Fibroblast of skin of left biceps (primary cell): Measurements from ENCODE around the gene TMED6.

Experiments
- DNase-seq, 2 experiments: peaks; one replicate each; pipeline ENCODE4 v3.0.0-alpha.2; 2013; ENCODE audit warnings: low read depth in 2 of 2

The TMED6 gene

DNA sequence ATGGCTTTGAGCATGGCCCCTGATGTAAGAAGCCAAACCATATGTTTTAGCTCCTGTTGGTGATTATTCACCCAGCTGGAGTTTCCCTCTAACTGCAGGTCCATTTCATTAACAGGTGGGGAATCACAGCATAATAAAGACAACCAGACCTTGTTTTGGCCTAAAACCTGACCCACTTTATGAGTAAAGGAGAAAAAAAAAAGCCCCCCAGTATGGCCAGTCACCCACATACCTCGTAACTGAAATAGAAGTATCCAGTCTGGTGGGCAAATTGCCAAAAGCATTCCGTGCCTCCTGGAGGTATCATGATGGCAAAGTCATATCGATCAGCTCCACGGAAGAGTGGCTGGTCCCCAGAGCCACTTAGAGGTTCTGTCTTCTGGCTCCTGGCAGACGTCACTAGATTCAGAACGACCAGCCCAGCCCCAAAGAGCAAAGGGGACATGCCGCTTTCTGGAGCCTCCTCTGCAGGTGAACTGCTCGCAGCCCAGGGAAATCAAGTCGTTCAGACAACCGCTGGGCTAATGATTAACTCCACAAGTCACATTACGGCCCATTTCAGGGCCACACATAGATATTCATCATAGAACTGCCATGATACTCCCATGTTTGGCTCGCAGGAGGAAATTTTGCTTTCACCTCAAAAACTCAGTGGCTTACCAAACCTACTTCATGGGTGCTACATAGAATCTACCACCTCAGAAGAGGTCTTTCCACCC lies at the start of gene TMED6:
Gene TMED6 (minus strand): TSS at position 478 of the 719 bp plus-strand sequence. CDS start 33 bp downstream, at position 445.
- DNase-seq, result no peak

DNA sequence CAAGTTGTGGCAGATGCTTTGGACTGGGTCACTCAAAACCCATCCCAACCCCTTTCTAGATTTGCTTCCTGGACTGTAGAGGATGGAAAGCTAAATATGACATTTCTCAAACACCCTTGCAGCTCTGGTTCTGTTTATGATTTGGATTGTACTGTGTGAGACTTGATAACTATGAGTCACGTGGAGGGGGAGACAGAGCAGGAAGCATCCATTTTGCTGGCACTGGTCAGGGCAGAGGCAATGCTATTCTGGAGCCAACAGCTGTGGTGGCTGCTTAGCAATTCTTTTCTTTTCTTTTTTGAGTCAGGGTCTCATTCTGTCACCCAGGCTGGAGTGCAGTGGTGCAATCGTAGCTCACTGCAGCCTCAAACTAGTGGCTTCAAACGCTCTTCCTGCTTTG lies 47.8 kb upstream of the TMED6 start:
- DNase-seq, result peak in 1 of 2 experiments; percentile 32

DNA sequence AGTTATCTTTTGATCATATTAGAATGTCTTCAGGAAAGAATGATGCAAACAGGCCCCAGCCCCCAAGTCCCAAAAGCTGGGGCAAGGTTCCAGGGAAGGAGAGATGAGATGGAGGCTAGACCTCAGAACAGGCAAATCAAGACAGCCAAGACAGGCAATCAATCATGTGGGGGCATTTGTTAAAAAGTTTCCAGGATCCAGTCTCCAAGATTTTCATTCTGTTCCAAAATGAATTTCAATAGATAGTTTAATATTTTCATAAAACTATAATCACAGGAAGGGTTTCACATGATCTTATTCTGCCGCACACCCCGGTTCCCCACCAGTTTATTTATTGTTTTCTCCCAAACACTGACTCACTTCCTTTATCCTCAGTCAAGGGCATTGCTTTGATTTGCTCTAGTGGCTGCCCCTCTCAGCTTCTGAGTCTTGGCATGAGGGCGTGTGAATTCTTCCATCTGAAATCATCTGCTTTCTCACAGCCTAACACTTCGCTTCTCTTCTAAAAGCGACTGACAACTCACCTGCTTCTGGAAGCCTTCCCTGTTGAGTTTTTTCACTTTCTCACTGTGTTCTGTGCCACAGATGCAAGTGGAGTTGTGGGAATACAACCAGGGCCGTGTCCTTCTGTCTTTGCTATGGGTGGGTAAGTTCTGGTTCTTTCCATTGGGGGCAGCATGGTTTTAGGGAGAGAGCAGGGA lies 46.4 kb upstream of the TMED6 start:
- DNase-seq, result peak; percentile 41 to 44

DNA sequence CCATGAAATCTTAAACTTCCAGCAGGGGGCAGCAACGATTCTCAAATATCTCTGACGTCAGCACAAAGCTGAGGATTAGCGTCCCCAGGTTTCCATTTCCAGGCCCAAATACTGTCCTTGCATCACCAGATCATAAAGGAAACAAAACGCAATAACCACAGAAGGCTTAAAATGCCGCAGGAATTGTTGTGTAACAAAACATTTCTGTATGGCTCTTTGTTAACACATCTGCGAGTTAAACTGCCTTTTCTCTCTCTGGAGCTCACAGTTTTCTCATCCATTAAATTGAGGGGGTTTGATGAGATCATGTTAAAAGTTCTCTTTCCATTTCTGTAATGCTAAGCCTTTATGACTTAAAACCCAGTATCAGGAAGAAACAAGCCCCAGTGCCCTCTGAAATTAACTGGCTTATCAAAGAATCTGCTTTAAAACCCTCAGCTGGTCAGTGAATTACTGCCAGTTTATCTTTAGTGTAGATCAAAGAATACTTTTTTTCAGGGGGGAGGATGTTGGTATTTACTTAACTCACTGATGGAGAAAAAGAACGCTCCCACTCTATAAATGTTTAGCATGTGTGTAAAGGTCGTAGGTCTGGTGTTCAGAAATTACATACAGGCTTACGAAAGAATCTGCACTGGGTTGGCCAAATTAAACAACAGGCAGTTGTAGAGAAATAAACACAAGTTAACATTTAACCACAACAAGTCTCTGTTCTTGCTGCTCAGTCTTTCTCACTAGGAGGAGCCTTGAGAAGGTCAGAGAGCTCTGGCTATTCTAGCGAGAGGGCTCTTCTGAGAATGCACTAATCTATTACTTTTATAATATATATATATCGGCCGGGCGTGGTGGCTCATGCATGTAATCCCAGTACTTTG lies 44.8 kb upstream of the TMED6 start:
- DNase-seq, result peak; percentile 85 to 87

DNA sequence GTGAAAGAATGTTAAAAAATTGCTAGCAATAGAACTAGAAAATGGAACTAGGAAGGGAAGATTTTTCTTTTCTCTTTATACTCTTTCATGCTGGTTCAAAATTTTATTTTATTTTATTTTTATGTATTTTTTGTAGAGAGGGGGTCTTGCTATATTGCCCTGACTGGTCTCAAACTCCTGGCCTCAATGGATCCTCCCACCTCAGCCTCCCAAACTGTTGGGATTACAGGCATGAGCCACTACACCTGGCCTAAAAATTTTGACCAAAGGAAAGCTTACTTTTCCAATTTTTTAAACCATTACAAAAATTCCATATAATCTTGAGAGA lies 44.2 kb upstream of the TMED6 start:
- no peak for DNase-seq

DNA sequence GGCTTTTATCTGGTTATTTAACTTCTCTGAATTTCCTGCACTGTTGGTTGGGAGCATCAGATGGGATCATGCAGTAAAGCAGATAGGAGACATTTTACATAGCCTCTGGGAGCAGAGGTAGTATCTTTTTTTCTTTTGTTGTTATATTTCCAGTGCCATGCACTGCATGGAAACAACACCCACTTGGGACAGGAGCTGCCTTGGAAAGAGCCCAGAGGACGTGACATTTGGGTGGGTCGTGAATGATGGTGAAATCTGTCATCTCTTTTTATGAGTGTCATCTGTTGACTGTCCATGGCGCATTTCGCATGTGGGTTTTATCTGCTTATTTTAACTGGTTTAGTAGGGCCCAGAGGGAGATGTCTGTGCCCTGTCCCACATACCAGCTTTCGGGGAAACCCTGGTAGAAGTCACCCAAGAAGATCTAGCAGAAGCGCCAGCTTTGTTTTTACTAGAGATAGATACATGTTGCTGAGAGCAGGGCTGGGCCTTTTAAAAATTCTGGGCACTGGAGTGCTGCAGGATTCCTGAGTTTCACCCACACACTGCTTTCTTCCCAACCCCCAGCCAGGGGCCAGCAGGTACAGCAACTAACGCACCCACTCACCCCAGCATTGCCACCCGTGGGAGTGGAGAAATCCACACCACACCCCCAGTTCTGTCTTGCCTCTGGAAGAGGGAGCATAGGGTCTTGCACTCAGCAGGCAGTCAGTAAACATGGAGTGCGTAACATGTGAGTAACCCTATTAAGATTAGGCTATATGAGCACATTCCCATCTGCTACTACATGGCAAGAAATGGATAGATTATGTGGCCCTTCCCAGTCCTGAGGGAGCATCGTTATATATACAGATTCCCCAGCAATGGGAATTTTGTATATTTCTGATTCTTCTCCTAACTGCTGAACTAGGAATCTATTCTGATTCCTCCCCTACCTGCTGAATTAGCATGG lies 42.6 kb upstream of the TMED6 start:
- no peak for DNase-seq

DNA sequence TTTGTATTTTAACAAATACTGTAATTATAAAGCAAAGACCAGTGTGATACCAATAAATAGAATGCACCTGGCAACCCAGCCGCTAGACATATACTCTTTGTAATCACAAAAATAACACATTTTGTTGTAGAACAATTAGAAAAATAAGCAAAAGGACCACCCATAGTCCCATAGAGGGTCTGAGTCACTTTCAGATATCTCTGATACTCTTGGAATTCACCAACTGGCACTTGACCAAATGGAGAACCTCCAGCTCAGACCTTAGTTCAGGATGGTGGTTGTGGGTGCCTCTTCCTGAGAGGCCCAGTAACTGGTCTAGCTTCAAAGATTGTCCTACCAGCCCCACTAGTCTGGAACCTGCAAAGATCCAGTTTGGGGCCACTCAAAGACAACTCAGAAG lies 35.0 kb upstream of the TMED6 start:
- DNase-seq, result peak in 1 of 2 experiments; percentile 23

DNA sequence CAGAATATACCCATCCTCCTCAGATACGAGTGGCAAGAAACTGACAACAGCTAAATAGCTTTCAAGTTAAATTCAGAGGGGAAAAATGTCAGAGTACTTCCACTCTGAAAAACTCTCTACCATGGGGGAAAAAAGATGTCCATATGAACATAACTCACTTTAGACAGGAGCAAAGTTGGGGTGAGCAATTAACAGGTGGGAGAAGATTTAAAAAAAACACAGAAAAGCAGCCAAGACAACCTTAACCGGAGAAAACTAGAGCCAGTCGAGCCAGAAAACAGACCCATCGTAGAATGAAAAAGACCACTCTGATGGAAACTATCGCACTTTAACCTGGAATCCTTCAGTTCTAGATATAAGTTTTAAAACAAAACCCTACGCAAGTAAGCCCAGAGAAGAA lies 33.4 kb upstream of the TMED6 start:
- no peak for DNase-seq

DNA sequence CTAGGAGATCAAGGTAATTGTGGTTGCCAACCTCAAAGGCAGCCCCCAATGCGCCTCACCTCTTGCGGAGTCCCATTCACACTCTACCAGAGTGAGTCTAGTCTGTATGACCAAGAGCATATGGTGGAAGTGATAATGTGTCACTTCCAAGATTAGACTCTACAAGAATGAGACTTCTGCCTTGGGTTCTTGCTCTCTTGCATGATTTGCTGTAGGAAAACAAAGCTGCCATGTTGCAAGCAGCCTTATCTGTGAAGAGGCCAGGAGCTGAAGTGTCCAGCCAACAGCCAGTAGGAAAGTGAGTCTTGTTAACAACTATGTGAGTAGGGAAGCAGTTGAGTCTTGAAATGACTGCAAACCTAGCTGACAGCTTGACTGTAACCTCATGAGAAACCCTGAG lies 30.8 kb upstream of the TMED6 start:
- no peak for DNase-seq

DNA sequence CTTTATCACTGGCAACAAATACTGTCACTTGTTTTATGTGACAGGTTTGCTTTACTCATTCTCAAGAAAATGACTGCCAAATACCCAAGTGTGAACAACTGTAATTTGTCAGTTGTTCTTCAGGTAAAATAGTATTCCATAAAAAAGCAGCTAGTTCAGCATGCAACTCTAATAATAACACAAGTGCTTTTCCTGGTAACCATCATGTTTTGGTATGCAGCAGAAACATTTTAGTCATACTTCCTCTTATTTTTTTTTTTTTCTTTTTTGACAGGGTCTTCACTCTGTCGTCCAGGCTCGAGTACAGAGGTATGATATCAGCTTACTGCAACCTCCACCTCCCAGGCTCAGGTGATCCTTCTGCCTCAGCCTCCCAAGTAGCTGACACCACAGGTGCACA lies 29.6 kb upstream of the TMED6 start:
- no peak for DNase-seq

DNA sequence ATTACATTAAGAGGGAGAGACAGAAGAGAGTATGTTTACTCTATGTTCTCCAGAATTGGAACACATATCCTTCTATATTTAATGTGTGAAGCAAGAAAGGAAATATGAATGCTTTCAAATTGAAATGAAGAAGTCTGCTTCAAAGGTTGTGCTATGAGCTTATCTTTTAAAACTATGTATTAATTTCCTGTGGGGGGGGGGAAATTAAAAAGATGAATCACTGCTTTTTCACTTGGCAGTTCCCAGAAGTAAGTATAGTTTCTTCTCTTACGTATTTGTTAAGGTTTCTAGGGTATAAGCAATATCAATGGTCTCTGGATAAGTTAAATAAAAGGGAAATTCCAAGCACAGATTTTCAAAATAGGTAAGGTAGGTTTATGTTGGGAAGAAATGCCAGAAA lies 27.2 kb upstream of the TMED6 start:
- no peak for DNase-seq

DNA sequence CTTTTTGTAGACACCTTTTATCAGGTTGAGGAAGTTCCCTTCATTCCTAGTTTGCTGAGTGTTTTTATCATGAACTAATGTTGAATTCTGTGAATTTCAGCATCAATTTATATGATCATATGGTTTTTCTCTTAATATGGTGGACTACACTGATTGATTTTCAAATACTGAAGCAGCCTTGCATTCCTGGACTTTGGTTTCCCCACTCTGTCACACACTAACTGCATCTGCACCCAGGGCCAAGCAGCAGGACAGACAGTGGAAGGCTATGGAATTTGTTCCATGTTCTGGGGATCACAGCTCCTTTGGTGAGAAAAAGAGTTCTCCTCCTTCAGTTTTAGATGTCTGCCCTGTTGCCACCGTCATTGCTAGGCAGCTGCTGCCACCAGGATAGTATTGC lies 26.4 kb upstream of the TMED6 start:
- DNase-seq, result no peak

DNA sequence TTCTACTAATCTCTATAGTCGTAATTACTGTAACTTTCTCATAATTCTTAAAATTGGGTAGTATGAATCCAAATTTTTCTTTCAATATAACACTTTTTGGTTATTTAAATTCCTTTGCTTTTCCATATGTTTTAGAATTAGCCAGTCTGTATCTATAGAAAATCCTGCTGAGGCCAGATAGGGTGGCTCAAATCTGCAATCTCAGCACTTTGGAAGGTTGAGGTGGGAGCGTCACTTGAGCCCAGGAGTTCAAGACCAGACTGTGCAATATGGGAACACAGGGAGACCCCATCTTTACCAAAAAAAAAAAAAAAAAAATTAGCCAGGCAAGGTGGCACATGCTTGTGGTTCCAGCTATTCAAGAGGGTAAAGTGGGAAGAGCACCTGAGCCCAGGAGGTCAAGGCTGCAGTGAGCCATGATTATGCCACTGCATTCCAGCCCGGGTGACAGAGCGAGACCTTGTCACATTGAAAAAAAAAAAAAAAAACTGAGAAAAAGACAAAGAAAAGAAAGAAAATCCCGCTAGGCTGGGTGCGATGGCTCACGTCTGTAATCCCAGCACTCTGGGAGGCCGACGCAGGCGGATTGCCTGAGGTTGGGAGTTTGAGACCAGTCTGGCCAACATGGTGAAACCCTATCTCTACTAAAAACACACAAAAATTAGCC lies 24.9 kb upstream of the TMED6 start:
- DNase-seq, result no peak

DNA sequence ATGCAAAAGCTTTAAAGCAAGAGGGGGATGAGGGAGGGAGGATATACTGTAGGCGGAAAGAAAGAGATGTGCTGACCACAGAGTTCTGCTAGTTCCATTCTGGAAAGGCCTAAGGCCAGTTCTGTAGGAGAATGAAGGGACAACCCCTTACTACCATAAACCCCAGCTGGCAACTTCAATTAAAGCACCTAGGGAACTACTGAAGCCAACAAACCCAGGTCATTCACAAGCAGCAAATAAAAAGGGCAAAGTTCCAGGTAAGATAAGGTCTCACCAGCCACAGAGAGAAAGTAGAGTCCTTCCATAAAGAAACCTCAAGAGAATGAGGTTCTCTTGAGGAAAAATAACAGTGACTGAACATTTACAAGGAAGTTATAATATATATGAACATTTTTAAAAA lies 21.4 kb upstream of the TMED6 start:
- no peak for DNase-seq

DNA sequence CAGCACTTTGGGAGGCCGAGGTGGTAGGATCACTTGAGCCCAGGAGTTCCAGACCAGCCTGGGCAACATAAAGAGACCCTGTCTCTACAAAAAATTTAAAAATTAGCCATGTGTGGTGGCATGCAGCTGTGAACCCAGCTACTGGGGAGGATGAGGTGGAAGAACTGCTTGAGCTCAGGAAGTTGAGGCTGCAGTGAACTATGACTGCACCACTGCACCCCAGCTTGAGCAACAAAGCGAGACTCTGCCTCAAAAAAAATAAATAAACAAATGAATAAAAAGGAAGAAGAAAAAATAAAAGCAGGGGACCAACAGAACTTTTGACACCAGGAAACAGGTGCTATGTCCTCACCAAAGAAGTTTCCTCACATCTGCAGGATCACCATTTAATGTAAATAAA lies 20.0 kb upstream of the TMED6 start:
- no peak for DNase-seq

DNA sequence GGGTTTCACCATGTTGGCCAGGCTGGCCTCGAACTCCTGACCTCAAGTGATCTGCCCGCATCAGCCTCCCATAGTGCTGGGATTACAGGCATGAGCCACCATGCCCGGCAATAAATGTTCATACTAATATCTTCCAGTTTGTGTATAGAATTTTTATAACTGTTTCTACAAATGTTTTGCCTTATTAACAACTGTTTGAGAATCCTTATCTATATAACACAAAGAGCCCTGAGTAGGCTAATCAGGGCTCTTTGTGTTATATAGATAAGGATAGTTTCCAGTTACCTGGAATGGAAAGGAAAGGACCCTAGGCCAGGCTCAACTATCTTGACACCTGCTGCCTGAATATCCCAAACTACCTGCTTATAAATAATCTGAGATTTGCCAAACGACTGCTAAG lies 17.3 kb upstream of the TMED6 start:
- no peak for DNase-seq

DNA sequence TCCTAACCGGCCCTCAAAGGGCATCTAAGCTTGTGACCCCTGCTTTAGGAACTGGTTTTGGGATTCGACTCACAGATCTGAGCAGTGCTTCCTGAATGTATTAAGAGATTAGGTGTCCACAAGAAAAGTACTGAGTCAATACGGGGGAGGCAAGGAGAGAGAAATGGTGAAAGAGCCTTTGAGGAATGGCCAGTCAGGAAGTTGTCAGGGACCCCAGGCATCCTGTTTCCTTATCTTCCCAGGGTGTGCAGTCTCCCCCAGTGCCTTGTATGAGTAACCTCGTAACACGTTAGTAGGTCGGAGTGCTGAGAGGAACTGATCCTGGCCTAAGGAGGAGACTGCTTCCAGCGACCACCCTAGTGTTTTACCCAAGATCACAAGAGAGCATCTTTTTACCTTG lies 16.4 kb upstream of the TMED6 start:
- DNase-seq, result no peak

DNA sequence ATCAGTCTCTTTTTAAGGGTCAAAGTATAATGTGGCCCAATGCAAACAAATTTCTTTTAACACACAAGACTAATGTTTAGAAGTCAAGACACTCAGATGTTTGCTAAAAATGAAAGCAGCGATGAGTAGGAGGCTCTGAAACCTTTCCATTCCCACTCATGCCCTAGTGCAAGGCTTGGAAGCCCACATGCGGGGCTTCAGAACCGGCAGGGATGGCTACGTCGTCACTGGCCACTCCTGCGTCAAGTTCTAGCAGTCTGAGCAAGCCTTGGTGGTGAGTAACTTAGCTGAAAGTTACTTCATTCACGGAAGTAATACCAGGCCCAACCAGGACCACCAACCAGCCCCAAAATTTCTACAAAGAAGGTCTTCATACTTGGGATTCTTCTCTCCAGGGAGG lies 14.8 kb upstream of the TMED6 start:
- DNase-seq, result no peak

DNA sequence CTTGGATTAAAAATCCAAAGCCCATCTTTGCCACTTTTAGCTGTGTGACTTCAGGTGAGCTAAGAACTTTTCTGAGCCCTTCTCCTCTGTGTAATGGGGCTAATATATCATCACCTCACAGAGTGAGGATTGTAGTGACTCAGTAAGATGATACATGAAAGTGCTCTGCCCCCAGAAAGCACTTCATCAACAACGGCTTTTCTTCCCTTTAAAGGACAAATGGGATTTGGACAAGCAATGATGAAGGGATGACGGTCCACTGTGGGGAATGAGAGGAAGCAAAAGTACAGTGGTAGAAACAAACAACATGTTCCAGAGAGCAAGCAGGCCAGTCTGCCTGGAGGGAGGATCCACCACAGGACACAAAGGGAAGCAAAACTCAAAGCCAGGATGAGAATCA lies 14.3 kb upstream of the TMED6 start:
- no peak for DNase-seq

DNA sequence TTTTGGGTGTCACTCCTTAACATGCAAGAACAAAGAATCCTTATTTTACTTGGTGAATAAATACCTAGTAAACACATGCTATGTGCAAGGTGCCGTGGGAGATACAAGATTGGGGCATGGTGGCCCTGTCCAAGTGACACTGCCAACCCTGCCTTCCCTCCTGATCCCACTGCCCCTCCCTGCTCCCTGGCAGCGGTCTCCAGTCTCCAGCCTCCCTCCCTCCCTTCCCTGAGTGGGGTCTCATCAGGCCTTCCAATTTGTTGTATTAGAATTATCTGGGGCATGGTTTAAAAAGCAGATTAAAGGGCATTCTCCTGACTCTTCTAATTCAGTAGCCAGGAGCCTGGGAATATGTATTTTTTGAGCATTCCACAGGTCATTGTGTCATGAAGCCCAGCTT lies 12.5 kb upstream of the TMED6 start:
- DNase-seq, result no peak

DNA sequence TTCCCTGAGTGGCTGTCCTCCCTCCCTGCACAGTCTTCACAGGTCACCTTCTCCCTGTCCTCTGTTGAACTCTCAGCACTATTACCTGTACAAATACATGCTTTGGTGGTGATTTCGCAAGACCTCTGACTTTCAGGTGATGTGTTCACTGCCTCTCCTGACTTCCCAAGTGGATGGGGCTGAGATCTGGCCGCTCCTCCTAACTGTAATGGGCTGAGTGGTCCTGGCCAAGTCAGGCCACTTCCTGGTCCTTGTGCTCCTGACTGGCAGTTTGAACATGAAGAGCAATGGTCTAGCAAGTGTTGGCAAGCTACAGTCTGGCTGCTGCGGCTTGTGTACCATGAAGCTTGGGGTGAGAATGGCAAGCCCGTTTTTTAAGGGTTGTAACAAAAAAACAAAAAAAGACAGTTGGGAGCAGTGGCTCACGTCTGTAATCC lies 11.7 kb upstream of the TMED6 start:
- DNase-seq, result no peak
